ENCODE results near the gene DCAF5.
"Not testable (repeated sequence)": the region's sequence is repeated elsewhere in the genome, so short reads cannot be mapped to it uniquely, and the experiment has no call there.

Gene DCAF5

DNA sequence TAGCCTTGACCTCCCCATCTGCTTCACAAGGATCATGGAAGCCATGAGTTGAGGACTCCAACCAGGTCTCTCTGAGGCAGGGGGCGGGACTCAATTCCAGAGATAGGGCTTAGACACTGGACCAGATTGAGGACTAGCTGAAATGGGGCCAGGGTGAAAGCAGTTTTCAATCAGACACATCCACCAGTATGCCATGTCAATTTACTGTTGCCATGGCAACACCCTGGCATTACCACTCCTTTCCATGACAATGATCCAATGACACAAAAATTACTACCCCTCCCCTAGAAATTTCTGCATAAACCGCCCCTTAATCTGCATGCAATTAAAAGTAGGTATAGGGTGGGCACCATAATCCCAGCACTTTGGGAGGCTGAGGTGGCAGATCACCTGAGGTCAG lies 18.6 kb upstream of the DCAF5 start:
- no peak overlapping the region for H3K9ac ChIP-seq (ENCODE audit: low read length in 5 of 5)
- no peak overlapping the region for H3K27ac ChIP-seq (ENCODE audit: low read depth, low read length)

GRCh38 chr14:69170839-69171238 lies 17.9 kb upstream of the DCAF5 start:
- Histone ChIP-seq H3K36me3 (ENCODE audit: control insufficient read depth in 5 of 5, insufficient read depth in 5 of 5, low read length in 5 of 5) (no peaks in the 10 kb centered on the region), H3K9me3 (ENCODE audit: control insufficient read depth in 5 of 5, low read length in 5 of 5) (no peaks in the 10 kb centered on the region), H3K9ac (ENCODE audit: low read length in 5 of 5) (no peak overlapping the region)

More for the DNA sequence above, 18.6 kb upstream of the DCAF5 start:
- H3K4me3 ChIP-seq (ENCODE audit: low read depth in 1 of 5, low read length in 5 of 5) = no peak overlapping the region
- H3K27me3 ChIP-seq (ENCODE audit: control insufficient read depth in 5 of 5, insufficient read depth in 4 of 5, low read length in 5 of 5) = no peaks in the 10 kb centered on the region
- H3K36me3 ChIP-seq (ENCODE audit: control insufficient read depth in 5 of 5, insufficient read depth in 5 of 5, low read length in 5 of 5) = no peaks in the 10 kb centered on the region
- H3K9me3 ChIP-seq (ENCODE audit: control insufficient read depth in 5 of 5, low read length in 5 of 5) = no peaks in the 10 kb centered on the region
- no peaks in the 10 kb centered on the region for H3K4me1 ChIP-seq (ENCODE audit: control insufficient read depth in 5 of 5, insufficient read depth in 5 of 5, low read length in 5 of 5)

DNA sequence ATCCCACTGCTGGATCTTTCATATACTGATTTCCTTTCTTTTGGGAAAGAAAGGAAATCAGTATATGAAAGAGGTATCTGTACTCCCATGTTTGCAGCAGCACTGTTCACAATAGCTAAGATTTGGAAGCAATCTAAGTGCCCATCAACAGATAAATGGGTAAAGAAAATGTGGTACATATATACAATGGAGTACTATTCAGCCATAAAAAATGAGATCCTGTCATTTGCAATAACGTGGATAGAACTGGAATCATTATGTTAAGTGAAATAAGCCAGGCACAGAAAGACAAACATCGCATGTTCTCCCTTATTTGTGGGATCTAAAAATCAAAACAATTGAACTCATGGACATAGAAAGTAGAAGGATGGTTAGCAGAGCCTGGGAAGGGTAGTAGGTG lies 12.9 kb upstream of the DCAF5 start:
- not testable (repeated sequence) for H3K36me3 ChIP-seq (ENCODE audit: control insufficient read depth in 5 of 5, insufficient read depth in 5 of 5, low read length in 5 of 5); H3K9me3 ChIP-seq (ENCODE audit: control insufficient read depth in 5 of 5, low read length in 5 of 5); H3K4me3 ChIP-seq (ENCODE audit: low read depth in 1 of 5, low read length in 5 of 5); H3K27ac ChIP-seq (ENCODE audit: low read depth, low read length); H3K9ac ChIP-seq (ENCODE audit: low read length in 5 of 5); H3K4me1 ChIP-seq (ENCODE audit: control insufficient read depth in 5 of 5, insufficient read depth in 5 of 5, low read length in 5 of 5); H3K27me3 ChIP-seq (ENCODE audit: control insufficient read depth in 5 of 5, insufficient read depth in 4 of 5, low read length in 5 of 5)

More at GRCh38 chr14:69170839-69171238, 17.9 kb upstream of the DCAF5 start:
- Histone ChIP-seq H3K27ac (ENCODE audit: low read depth, low read length) (no peak overlapping the region), H3K27me3 (ENCODE audit: control insufficient read depth in 5 of 5, insufficient read depth in 4 of 5, low read length in 5 of 5) (no peaks in the 10 kb centered on the region), H3K4me3 (ENCODE audit: low read depth in 1 of 5, low read length in 5 of 5) (no peak overlapping the region), H3K4me1 (ENCODE audit: control insufficient read depth in 5 of 5, insufficient read depth in 5 of 5, low read length in 5 of 5) (no peaks in the 10 kb centered on the region)

- Histone ChIP-seq H3K9me3 (ENCODE audit: control insufficient read depth in 5 of 5, low read length in 5 of 5) (no peaks in the 10 kb centered on the region), H3K4me3 (ENCODE audit: low read depth in 1 of 5, low read length in 5 of 5) (no peak overlapping the region), H3K4me1 (ENCODE audit: control insufficient read depth in 5 of 5, insufficient read depth in 5 of 5, low read length in 5 of 5) (no peaks in the 10 kb centered on the region)
Measured at GRCh38 chr14:69161590-69161989, 8.7 kb upstream of the DCAF5 start.

GRCh38 chr14:69156224-69156623 lies 3.3 kb upstream of the DCAF5 start:
- H3K27me3 ChIP-seq (ENCODE audit: control insufficient read depth in 5 of 5, insufficient read depth in 4 of 5, low read length in 5 of 5) = no peaks in the 10 kb centered on the region
- peaks cover 3 to 13% (median 8%) of the 10 kb centered on the region in 5 donors for H3K4me1 ChIP-seq (ENCODE audit: control insufficient read depth in 5 of 5, insufficient read depth in 5 of 5, low read length in 5 of 5)
- no peak overlapping the region for H3K9ac ChIP-seq (ENCODE audit: low read length in 5 of 5)
- no peaks in the 10 kb centered on the region for H3K36me3 ChIP-seq (ENCODE audit: control insufficient read depth in 5 of 5, insufficient read depth in 5 of 5, low read length in 5 of 5)
- no peak overlapping the region for H3K27ac ChIP-seq (ENCODE audit: low read depth, low read length)
- H3K9me3 ChIP-seq (ENCODE audit: control insufficient read depth in 5 of 5, low read length in 5 of 5) = no peaks in the 10 kb centered on the region
- H3K4me3 ChIP-seq (ENCODE audit: low read depth in 1 of 5, low read length in 5 of 5) = no peak overlapping the region

More at GRCh38 chr14:69161590-69161989, 8.7 kb upstream of the DCAF5 start:
- Histone ChIP-seq H3K36me3 (ENCODE audit: control insufficient read depth in 5 of 5, insufficient read depth in 5 of 5, low read length in 5 of 5) (no peaks in the 10 kb centered on the region), H3K9ac (ENCODE audit: low read length in 5 of 5) (no peak overlapping the region), H3K27me3 (ENCODE audit: control insufficient read depth in 5 of 5, insufficient read depth in 4 of 5, low read length in 5 of 5) (no peaks in the 10 kb centered on the region), H3K27ac (ENCODE audit: low read depth, low read length) (no peak overlapping the region)

GRCh38 chr14:69154779-69155178 lies 1.9 kb upstream of the DCAF5 start:
- Histone ChIP-seq H3K27me3 (ENCODE audit: control insufficient read depth in 5 of 5, insufficient read depth in 4 of 5, low read length in 5 of 5) (no peaks in the 10 kb centered on the region), H3K9ac (ENCODE audit: low read length in 5 of 5) (no peak overlapping the region), H3K4me3 (ENCODE audit: low read depth in 1 of 5, low read length in 5 of 5) (no peak overlapping the region), H3K4me1 (ENCODE audit: control insufficient read depth in 5 of 5, insufficient read depth in 5 of 5, low read length in 5 of 5) (peaks cover 5 to 26% (median 21%) of the 10 kb centered on the region in 5 donors), H3K36me3 (ENCODE audit: control insufficient read depth in 5 of 5, insufficient read depth in 5 of 5, low read length in 5 of 5) (no peaks in the 10 kb centered on the region), H3K9me3 (ENCODE audit: control insufficient read depth in 5 of 5, low read length in 5 of 5) (no peaks in the 10 kb centered on the region), H3K27ac (ENCODE audit: low read depth, low read length) (no peak overlapping the region)

GRCh38 chr14:69153873-69154270 lies 953 bp upstream of the DCAF5 start:
- peak overlapping the region; percentile 78 to 95 (median 87) for H3K4me3 ChIP-seq (ENCODE audit: low read depth in 1 of 5, low read length in 5 of 5)
- peak overlapping the region; percentile 93 for H3K27ac ChIP-seq (ENCODE audit: low read depth, low read length)

DNA sequence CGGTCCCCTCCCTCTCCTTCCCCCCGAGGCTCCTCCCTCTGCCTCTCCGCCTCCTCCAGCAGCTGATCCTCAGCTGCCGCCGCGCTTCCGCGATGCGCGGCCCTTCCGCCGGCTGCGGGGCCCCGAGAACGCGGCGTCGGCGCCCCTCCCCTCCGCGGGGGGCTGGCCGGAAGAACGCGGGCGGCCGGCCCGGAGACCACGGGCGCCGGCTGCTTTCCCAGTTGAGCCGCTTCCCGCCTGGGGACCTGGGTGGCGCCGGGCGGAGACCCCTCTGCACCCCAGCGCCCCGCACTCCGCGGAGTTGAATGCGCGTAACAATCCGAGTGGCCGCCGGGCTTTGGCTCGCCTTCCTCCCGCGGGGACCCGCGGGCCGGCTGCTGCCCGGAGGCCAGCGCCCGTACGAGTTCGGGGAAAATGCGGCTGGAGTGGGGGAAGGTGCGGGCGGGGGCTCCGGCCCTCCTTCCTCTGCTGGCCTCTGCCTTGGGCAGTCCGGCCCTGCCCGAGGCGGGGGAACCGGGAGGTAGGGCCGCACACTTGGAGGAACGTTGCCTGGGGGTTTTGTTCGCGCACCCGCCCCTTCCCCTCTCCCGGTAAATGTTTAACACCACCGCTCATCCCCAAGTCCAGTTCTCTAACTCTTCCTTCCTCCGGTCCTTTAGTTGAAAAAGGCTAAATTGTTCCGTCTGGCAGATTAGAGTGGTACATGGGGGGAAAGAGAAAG lies 393 bp upstream of the DCAF5 start:
- H3K9ac ChIP-seq (ENCODE audit: low read length in 5 of 5) = peak overlapping the region; percentile 77 to 95 (median 91)
- H3K27me3 ChIP-seq (ENCODE audit: control insufficient read depth in 5 of 5, insufficient read depth in 4 of 5, low read length in 5 of 5) = no peaks in the 10 kb centered on the region
- peaks cover 0 to 9% (median 6%) of the 10 kb centered on the region in 5 donors for H3K36me3 ChIP-seq (ENCODE audit: control insufficient read depth in 5 of 5, insufficient read depth in 5 of 5, low read length in 5 of 5)
- no peaks in the 10 kb centered on the region for H3K9me3 ChIP-seq (ENCODE audit: control insufficient read depth in 5 of 5, low read length in 5 of 5)
- peak overlapping the region; percentile 93 for H3K27ac ChIP-seq (ENCODE audit: low read depth, low read length)
- H3K4me1 ChIP-seq (ENCODE audit: control insufficient read depth in 5 of 5, insufficient read depth in 5 of 5, low read length in 5 of 5) = peaks cover 5 to 31% (median 22%) of the 10 kb centered on the region in 5 donors
- peak overlapping the region; percentile 78 to 95 (median 87) for H3K4me3 ChIP-seq (ENCODE audit: low read depth in 1 of 5, low read length in 5 of 5)

More at GRCh38 chr14:69153873-69154270, 953 bp upstream of the DCAF5 start:
- Histone ChIP-seq H3K4me1 (ENCODE audit: control insufficient read depth in 5 of 5, insufficient read depth in 5 of 5, low read length in 5 of 5) (peaks cover 5 to 31% (median 22%) of the 10 kb centered on the region in 5 donors), H3K9ac (ENCODE audit: low read length in 5 of 5) (peak overlapping the region; percentile 77 to 92 (median 87)), H3K27me3 (ENCODE audit: control insufficient read depth in 5 of 5, insufficient read depth in 4 of 5, low read length in 5 of 5) (no peaks in the 10 kb centered on the region), H3K36me3 (ENCODE audit: control insufficient read depth in 5 of 5, insufficient read depth in 5 of 5, low read length in 5 of 5) (peaks cover 0 to 5% (median 3%) of the 10 kb centered on the region in 5 donors), H3K9me3 (ENCODE audit: control insufficient read depth in 5 of 5, low read length in 5 of 5) (no peaks in the 10 kb centered on the region)

DNA sequence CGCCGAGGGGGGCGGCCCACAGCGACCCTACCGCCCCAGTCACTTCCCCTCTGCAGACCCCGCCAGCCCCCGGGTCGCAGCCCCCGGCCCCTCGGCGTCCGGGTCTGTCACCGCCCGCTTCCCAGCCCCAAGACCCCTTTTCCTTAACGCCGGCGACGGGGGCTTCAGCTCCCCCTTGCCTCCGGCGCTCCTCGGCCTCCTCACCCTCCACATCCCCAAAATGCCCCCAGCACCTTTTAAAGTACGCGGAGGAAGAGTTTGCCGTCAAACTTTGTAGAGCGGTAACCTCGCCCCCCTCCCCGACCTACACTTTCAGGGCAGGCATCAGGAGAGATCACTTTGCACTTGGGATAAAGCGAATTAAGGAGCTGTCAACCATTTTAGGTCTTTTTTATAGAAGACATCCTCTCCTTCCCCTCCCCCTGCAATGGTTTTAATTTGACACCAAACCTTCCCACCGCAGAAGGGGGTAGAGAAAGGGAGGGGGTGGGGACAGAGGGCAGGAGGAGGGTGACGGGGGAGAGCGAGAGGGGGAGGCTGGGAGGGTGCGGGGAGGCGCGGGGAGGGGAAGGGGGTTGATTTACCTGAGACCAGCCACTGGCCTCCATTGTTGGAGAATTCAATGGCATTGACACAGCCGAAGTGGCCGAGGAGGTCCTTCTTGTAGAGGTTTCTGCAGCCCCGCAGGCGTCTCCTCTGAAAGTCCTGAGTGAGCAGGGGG lies 578 bp downstream of the DCAF5 start:
- Histone ChIP-seq H3K27ac (ENCODE audit: low read depth, low read length) (peak overlapping the region; percentile 93), H3K27me3 (ENCODE audit: control insufficient read depth in 5 of 5, insufficient read depth in 4 of 5, low read length in 5 of 5) (no peaks in the 10 kb centered on the region), H3K9ac (ENCODE audit: low read length in 5 of 5) (peak overlapping the region in 4 of 5 donors; percentile 95 to 98 (median 96)), H3K4me3 (ENCODE audit: low read depth in 1 of 5, low read length in 5 of 5) (peak overlapping the region; percentile 82 to 98 (median 91)), H3K9me3 (ENCODE audit: control insufficient read depth in 5 of 5, low read length in 5 of 5) (no peaks in the 10 kb centered on the region), H3K36me3 (ENCODE audit: control insufficient read depth in 5 of 5, insufficient read depth in 5 of 5, low read length in 5 of 5) (peaks cover 0 to 13% (median 9%) of the 10 kb centered on the region in 5 donors), H3K4me1 (ENCODE audit: control insufficient read depth in 5 of 5, insufficient read depth in 5 of 5, low read length in 5 of 5) (peaks cover 5 to 31% (median 22%) of the 10 kb centered on the region in 5 donors)

All from subcutaneous abdominal adipose tissue (tissue), 5 donors.